NCI-H1092 treated with DMSO at 0.1 percent for 48 hours (cell line): ENCODE measurements around the gene FANCL.
"Not testable (repeated sequence)": the region's sequence is repeated elsewhere in the genome, so short reads cannot be mapped to it uniquely, and the experiment has no call there.

ENCODE experiments used
- DNase-seq: peaks from one replicate; lab custom pipeline; 2025; lab: John Stamatoyannopoulos, UW

The FANCL gene

GRCh38 chr2:58240670-58241545, at the start of gene FANCL:
Gene FANCL (minus strand): TSS chr2:58241325. CDS start chr2:58241313, 12 bp downstream.
- DNase-seq: peak; percentile 87

GRCh38 chr2:58289029-58289428, 47.9 kb upstream of the FANCL start:
- DNase-seq: no peak

DNA sequence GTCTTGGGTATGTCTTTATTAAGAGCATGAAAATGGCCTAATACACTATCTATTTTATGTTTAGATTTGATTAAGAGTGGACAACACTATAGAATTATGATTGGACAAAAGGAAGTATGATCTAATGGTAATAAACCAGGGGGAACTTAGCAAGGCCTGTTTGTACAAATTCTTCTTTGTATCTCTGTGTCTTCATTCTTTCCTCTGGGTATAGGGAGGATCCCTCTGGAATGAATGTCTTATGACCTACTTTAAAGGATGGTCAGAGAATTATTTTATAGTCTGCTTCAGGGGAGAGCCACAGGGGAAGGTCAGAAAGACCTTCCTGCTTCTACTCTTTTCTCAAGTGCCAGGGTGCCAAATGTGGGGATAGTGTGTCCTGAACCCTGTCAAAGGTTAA, 42.8 kb upstream of the FANCL start:
- no peak for DNase-seq

- DNase-seq: not testable (repeated sequence)
Observed at GRCh38 chr2:58275144-58275543, 34.0 kb upstream of the FANCL start.

- DNase-seq: no peak
Observed at GRCh38 chr2:58271826-58272225, 30.7 kb upstream of the FANCL start.

DNA sequence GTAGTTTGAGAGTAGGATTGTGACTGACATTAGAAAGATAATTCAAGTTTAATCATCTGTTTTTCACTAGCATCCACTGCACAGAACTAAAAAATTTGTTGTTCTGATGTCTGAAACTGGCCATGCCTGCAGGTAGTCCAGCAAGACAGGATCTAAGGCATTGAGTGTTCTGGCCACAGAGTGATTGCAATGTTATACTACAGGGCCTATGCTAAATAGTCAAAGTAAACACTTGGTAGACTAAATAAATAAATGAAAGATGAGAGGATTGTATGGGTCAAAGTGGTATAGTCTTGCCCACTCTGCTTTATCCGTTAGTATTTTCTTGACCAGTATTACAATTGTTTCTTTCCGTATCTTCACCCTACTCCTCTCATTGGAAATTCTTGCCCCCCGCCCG, 27.6 kb upstream of the FANCL start:
- no peak for DNase-seq

DNA sequence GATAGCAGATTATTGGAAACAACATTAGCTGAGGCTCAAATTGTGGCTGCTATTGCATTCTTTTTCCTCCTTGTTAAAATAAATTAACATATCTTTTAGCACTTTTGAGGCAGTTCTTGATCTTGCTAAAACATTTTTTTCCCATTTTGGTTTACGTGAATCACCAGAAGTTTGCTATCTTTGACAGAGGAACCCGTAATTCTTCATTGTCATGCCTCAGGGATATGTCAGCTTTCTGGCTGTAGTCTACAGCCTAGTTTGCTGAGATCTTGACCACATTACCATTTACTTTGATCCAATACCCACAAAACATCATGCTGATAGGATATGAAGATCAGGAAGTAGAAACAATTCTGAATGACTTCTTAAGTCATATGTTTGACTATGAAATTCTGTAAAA, 25.1 kb upstream of the FANCL start:
- no peak for DNase-seq

GRCh38 chr2:58261209-58261608, 20.1 kb upstream of the FANCL start:
- DNase-seq: no peak

GRCh38 chr2:58258456-58258855, 17.3 kb upstream of the FANCL start:
- not testable (repeated sequence) for DNase-seq

GRCh38 chr2:58251331-58252201, 10.4 kb upstream of the FANCL start:
- not testable (repeated sequence) for DNase-seq

DNA sequence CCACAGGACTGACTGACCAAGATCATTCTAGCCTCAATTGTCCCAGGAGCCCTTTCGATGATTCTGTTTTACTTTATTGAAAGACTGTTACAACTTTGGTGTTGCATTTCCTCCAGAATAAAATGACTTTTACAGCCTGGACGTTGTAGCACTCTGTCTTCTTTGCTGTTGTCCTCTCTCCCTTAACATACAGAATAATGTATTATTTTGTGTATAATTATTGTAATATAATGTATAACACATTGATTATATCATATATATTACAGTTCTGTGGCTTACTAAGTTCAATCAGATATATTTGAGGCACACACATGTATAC, 380 bp upstream of the FANCL start:
- no peak for DNase-seq

- no peak for DNase-seq
Observed at GRCh38 chr2:58239243-58239925, 1.7 kb downstream of the FANCL start.

- DNase-seq: no peak
Observed at GRCh38 chr2:58237741-58238140, 3.4 kb downstream of the FANCL start.

GRCh38 chr2:58235984-58236383, 5.1 kb downstream of the FANCL start:
- no peak for DNase-seq

DNA sequence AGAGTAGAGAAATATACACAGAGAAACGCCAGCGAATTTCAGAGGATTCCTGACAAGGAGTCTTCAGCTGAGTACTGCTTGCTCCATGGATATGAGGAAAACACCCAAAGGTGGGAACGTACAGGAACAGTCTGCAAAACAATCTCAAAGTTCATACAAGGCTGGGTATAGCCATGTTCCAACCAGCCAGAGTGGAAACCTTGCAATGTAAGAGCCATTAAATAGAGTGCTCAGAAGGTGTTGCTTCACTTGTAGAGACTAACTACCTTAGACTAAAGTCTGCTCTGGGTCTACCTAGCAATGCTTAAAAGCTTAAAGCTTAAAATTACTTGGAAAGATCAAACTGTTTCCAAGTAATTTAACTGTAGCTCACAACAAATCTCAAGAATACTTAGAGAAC, 6.0 kb downstream of the FANCL start:
- no peak for DNase-seq

DNA sequence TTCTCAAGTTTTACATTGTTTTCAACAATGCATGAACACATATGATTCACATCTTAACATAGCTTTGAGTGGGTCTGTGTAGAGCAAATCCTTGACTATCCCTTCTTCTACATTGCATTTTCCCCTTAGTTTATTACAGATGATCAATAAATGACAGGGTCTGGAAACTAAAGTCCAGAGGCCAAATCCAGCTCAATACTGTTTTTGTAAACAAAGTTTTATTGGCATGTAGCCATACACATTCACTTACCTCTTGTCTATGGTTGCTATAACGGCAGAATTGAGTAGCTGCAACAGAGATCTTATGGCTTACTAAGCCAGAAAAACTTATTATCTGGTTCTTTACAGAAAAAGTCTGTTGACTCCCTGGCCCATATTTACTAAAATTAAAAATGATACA, 12.8 kb downstream of the FANCL start:
- DNase-seq: no peak

- no peak for DNase-seq
Observed at GRCh38 chr2:58227171-58227917, 13.8 kb downstream of the FANCL start.

GRCh38 chr2:58221909-58222308, 19.2 kb downstream of the FANCL start:
- no peak for DNase-seq

DNA sequence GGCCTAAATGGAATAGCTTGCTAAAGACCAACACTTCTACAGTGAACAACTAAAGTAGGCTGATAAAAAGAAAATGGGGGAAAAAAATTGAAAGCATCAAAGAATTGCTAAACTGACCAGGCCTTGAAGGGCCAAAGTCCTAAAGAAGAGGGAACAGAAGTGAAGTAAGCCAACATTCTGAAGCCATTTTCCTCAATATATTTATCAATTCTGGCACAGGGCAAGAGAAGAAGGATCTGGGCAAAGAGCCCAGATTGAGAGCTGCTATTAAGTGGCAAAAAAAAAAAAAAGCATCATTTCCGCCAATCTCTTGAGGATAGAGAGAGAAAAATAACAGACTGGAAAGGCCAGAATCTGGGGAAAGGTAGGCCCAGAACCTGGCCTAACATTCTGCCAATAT, 25.7 kb downstream of the FANCL start:
- peak; percentile 62 for DNase-seq

- DNase-seq: not testable (repeated sequence)
Observed at GRCh38 chr2:58210951-58211568, 30.1 kb downstream of the FANCL start.

DNA sequence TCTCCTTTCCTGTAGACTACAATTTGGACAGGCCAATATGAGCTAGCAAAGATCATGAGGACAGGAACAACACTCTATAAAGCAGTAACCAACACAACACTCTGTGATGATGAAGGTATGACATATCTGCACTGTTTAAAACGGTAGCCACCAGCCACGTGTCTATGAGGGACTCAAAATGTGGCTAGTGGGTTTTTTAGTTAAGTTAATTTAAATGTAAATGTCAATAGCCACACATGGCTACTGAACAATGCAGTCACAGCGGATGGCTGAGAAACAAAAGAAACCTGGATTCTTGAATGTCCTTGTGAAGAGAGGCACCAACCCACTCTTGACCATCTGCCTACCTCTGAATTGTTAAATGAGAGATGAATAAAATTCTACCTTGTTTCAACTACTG, 33.9 kb downstream of the FANCL start:
- DNase-seq: no peak
